ENCODE measurements around the gene HMCN2.

GRCh38 chr9:130246126-130246525 lies 19.4 kb upstream of the HMCN2 start:
- TF ChIP-seq CTCF (IDR thresholded peaks at IDR 0.05; ENCODE audit: low read depth, low read length, missing input control): no peak
- TF ChIP-seq FOXA1 (IDR thresholded peaks at IDR 0.05): no peak
- no peak for TF ChIP-seq YY1 (IDR thresholded peaks at IDR 0.05)
- TF ChIP-seq ATF3 (IDR thresholded peaks at IDR 0.05): no peak
- no peak for TF ChIP-seq MAX (IDR thresholded peaks at IDR 0.05)
- no peak for TF ChIP-seq REST (IDR thresholded peaks at IDR 0.05)
- TF ChIP-seq TAF1 (conservative IDR thresholded peaks at IDR 0.05): no peak
- TF ChIP-seq ZBTB33 (IDR thresholded peaks at IDR 0.05): no peak
- no peak for TF ChIP-seq RAD21 (IDR thresholded peaks at IDR 0.05)
- no peak for TF ChIP-seq JUND (IDR thresholded peaks at IDR 0.05)

Data from liver (tissue), 3 donors.